HepG2 (cell line): ENCODE data around the gene EPN3. TPM values are rescaled to one million over a fixed set of nuclear protein-coding genes. Genes with fewer than 3 reads are reported as not detected.
A peak's percentile ranks its signal among the peaks of the same experiment; 100 is the strongest.

ENCODE experiments used
- ARNT ChIP-seq: fragments of 450-650 bp; IDR thresholded peaks from 2 replicates; pipeline ENCODE4 v1.6.1; 2017
- CCAR2 ChIP-seq: fragments of 200-400 bp; formaldehyde crosslinking; optimal IDR thresholded peaks from 2 replicates; pipeline ENCODE3; 2018; ENCODE audit warnings: low read depth, mild to moderate bottlenecking, low read length, moderate library complexity
- HNRNPLL ChIP-seq: fragments of 200-400 bp; formaldehyde crosslinking; IDR thresholded peaks from 2 replicates; pipeline ENCODE4 v1.6.1; 2017; ENCODE audit warnings: mild to moderate bottlenecking, low read depth, low read length; ENCODE audit not compliant: poor library complexity, severe bottlenecking
- IKZF1 ChIP-seq: fragments of 450-650 bp; IDR thresholded peaks from 2 replicates; pipeline ENCODE4 v1.7.1; 2016
- MAZ ChIP-seq, 2 experiments: sonication (generic) in 1 of 2; formaldehyde crosslinking in 1 of 2; IDR thresholded peaks; 2 replicates each; pipeline versions ENCODE4 v1.5.0 to v1.6.1; 2012 to 2020; ENCODE audit warnings: low read depth in 2 of 2, mild to moderate bottlenecking in 2 of 2, borderline replicate concordance in 1 of 2, improper control_type of control experiment in 1 of 2, low read length in 1 of 2, missing genetic modification reagents in 1 of 2, moderate library complexity in 1 of 2
- NR2C2 ChIP-seq: sonication (generic); formaldehyde crosslinking; IDR thresholded peaks from 2 replicates; pipeline ENCODE4 v1.4.0; 2020; ENCODE audit warnings: missing genetic modification reagents, mild to moderate bottlenecking, moderate library complexity, borderline replicate concordance
- NR2F1 ChIP-seq, 2 experiments: fragments of 450-650 bp in 1 of 2; formaldehyde crosslinking in 1 of 2; IDR thresholded peaks; 2 replicates each; pipeline versions ENCODE4 v1.5.0 to v1.6.1; 2016 to 2020; ENCODE audit warnings: mild to moderate bottlenecking in 1 of 2, missing compliant biosample characterization in 1 of 2, missing genetic modification reagents in 1 of 2, moderate library complexity in 1 of 2
- NR2F2 ChIP-seq: IDR thresholded peaks from 2 replicates; pipeline ENCODE4 v1.6.1; 2012; ENCODE audit warnings: low read depth, inconsistent platforms, borderline replicate concordance
- WIZ ChIP-seq: sonication (generic); formaldehyde crosslinking; IDR thresholded peaks from 2 replicates; pipeline ENCODE4 v1.5.1; 2020; ENCODE audit warnings: mild to moderate bottlenecking, missing genetic modification reagents
- ZBTB38 ChIP-seq: sonication (generic); formaldehyde crosslinking; IDR thresholded peaks from 2 replicates; pipeline ENCODE4 v1.5.1; 2020; ENCODE audit warnings: mild to moderate bottlenecking, missing genetic modification reagents
- ZNF205 ChIP-seq: IDR thresholded peaks from 2 replicates; pipeline ENCODE4 v1.6.1; 2018; ENCODE audit warnings: missing biosample characterization, missing genetic modification reagents
- ZNF234 ChIP-seq: sonication (generic); formaldehyde crosslinking; conservative IDR thresholded peaks from 2 replicates; pipeline ENCODE4 v1.5.1; 2020; ENCODE audit warnings: mild to moderate bottlenecking, missing genetic modification reagents
- ZNF367 ChIP-seq: sonication (generic); formaldehyde crosslinking; IDR thresholded peaks from 2 replicates; pipeline ENCODE4 v1.4.0; 2020; ENCODE audit warnings: missing genetic modification reagents, borderline replicate concordance
- ZNF382 ChIP-seq: sonication (generic); formaldehyde crosslinking; IDR thresholded peaks from 2 replicates; pipeline ENCODE4 v1.5.0; 2020; ENCODE audit warnings: missing genetic modification reagents, mild to moderate bottlenecking, borderline replicate concordance
- ZNF460 ChIP-seq: sonication (generic); formaldehyde crosslinking; IDR thresholded peaks from 2 replicates; pipeline ENCODE4 v1.5.1; 2020; ENCODE audit warnings: missing genetic modification reagents, mild to moderate bottlenecking, borderline replicate concordance
- ZNF83 ChIP-seq: sonication (generic); formaldehyde crosslinking; IDR thresholded peaks from 2 replicates; pipeline ENCODE4 v1.4.0; 2020; ENCODE audit warnings: missing genetic modification reagents, mild to moderate bottlenecking, borderline replicate concordance
- ZNF879 ChIP-seq: sonication (generic); formaldehyde crosslinking; IDR thresholded peaks from 2 replicates; pipeline ENCODE4 v1.8.1; 2023; ENCODE audit warnings: missing genetic modification reagents
- polyA plus RNA-seq, 8 experiments: library from polyadenylated mRNA; depleted of rRNA in 3 of 8; stranded (reverse) in 7 of 8; unstranded in 1 of 8; fragments of >200 nt; fragmentation: Illumina TruSeq in 4 of 8; extraction: Trizol in 4 of 8; gene quantifications; 2 replicates each; pipeline versions ENCODE4 v1.2.1 to v1.2.3, GENCODE V29; 2011 to 2016; ENCODE audit warnings: low read depth in 4 of 8, missing spikeins in 1 of 8, mixed read lengths in 1 of 8; ENCODE audit not compliant: insufficient read depth in 1 of 8
- total RNA-seq, 5 experiments: library from RNA; depleted of rRNA; stranded (reverse); fragments of >200 nt; fragmentation: Illumina TruSeq; extraction: Trizol; gene quantifications; 2 replicates each; pipeline ENCODE4 v1.2.3, GENCODE V29; 2016; ENCODE audit warnings: low read depth in 1 of 5
- TF ChIP-seq, protein P1 (sequence below): sonication (generic); formaldehyde crosslinking; conservative IDR thresholded peaks from 2 replicates; pipeline ENCODE4 v1.4.0; 2020; ENCODE audit warnings: missing genetic modification reagents
- TF ChIP-seq, protein P2 (sequence below), 2 experiments: sonication (generic) in 1 of 2; formaldehyde crosslinking in 1 of 2; IDR thresholded peaks; 2 replicates each; pipeline versions ENCODE4 v1.4.0 to v1.6.1; 2016 to 2020; ENCODE audit warnings: borderline replicate concordance in 1 of 2, low read depth in 1 of 2, mild to moderate bottlenecking in 1 of 2, missing genetic modification reagents in 1 of 2
- TF ChIP-seq, protein P3 (sequence below): sonication (generic); formaldehyde crosslinking; IDR thresholded peaks from 2 replicates; pipeline ENCODE4 v1.4.0; 2020; ENCODE audit warnings: missing genetic modification reagents
- TF ChIP-seq, protein P4 (sequence below): IDR thresholded peaks from 2 replicates; pipeline ENCODE4 v1.6.1; 2012; ENCODE audit warnings: inconsistent platforms

The EPN3 gene
- total and polyA plus RNA-seq, 2 of the 13 experiments (the other 11 are each of a cell fraction or from before 2014, with no cell fraction given): 0.11 to 0.95 TPM

DNA sequence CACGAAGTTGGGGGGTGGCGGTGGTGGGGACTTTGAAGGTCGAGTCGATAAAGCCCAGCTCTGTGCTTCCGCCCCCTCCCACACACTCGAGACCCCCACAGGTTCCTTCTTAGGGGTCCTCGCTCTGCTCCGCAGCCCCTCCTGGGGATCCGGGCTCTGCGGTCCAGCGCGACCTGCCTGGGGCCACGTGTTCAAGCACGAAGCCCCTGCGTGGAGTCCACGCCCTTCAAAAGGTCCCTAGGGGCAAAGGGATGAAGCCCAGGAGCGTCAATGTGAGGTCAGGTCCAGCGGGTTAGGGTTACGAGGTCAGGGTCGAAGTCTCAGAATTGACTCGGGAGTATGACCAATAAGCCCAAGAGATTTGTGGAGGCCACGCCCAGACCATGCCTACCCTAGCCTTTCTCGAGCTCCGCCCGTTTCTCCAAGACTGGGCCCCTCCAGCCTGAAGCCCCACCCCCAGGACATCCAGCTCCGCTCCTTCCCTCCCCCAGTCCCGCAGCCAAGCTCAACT lies 27.2 kb downstream of the EPN3 start (continued):
- TF ChIP-seq NR2F1 (CRISPR knock-in tag; IDR thresholded peaks at IDR 0.05): peak in 1 of 2 experiments; percentile 59; a peak in 2 of 4 replicates
- peak; percentile 12; the same call in 1 of the 2 replicates for TF ChIP-seq MAZ (IDR thresholded peaks at IDR 0.05; ENCODE audit: borderline replicate concordance, low read depth, low read length)
- TF ChIP-seq MAZ (CRISPR knock-in tag; IDR thresholded peaks at IDR 0.05; ENCODE audit: low read depth): no peak
- TF ChIP-seq IKZF1: no peak
- TF ChIP-seq, protein P1, sequence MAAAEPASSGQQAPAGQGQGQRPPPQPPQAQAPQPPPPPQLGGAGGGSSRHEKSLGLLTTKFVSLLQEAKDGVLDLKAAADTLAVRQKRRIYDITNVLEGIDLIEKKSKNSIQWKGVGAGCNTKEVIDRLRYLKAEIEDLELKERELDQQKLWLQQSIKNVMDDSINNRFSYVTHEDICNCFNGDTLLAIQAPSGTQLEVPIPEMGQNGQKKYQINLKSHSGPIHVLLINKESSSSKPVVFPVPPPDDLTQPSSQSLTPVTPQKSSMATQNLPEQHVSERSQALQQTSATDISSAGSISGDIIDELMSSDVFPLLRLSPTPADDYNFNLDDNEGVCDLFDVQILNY (CRISPR knock-in tag): 0 out of 2 replicates have a peak, but pooled peaks have one; percentile 15
- TF ChIP-seq ZNF879: no peak
- TF ChIP-seq, protein P2, sequence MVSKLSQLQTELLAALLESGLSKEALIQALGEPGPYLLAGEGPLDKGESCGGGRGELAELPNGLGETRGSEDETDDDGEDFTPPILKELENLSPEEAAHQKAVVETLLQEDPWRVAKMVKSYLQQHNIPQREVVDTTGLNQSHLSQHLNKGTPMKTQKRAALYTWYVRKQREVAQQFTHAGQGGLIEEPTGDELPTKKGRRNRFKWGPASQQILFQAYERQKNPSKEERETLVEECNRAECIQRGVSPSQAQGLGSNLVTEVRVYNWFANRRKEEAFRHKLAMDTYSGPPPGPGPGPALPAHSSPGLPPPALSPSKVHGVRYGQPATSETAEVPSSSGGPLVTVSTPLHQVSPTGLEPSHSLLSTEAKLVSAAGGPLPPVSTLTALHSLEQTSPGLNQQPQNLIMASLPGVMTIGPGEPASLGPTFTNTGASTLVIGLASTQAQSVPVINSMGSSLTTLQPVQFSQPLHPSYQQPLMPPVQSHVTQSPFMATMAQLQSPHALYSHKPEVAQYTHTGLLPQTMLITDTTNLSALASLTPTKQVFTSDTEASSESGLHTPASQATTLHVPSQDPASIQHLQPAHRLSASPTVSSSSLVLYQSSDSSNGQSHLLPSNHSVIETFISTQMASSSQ (IDR thresholded peaks at IDR 0.05; ENCODE audit: low read depth): no peak
- TF ChIP-seq, protein P2 (CRISPR knock-in tag; IDR thresholded peaks at IDR 0.05; ENCODE audit: borderline replicate concordance): no peak
- TF ChIP-seq ZBTB38 (CRISPR knock-in tag): no peak
- TF ChIP-seq ZNF382 (CRISPR knock-in tag): no peak
- TF ChIP-seq NR2F2: peak; percentile 62; the same call in 1 of the 2 replicates
- TF ChIP-seq ZNF205 (CRISPR knock-in tag): peak; percentile 58; the same call in 1 of the 2 replicates
- TF ChIP-seq HNRNPLL: no peak
- no peak for TF ChIP-seq ZNF234 (CRISPR knock-in tag)
- no peak for TF ChIP-seq ARNT
- TF ChIP-seq, protein P3, sequence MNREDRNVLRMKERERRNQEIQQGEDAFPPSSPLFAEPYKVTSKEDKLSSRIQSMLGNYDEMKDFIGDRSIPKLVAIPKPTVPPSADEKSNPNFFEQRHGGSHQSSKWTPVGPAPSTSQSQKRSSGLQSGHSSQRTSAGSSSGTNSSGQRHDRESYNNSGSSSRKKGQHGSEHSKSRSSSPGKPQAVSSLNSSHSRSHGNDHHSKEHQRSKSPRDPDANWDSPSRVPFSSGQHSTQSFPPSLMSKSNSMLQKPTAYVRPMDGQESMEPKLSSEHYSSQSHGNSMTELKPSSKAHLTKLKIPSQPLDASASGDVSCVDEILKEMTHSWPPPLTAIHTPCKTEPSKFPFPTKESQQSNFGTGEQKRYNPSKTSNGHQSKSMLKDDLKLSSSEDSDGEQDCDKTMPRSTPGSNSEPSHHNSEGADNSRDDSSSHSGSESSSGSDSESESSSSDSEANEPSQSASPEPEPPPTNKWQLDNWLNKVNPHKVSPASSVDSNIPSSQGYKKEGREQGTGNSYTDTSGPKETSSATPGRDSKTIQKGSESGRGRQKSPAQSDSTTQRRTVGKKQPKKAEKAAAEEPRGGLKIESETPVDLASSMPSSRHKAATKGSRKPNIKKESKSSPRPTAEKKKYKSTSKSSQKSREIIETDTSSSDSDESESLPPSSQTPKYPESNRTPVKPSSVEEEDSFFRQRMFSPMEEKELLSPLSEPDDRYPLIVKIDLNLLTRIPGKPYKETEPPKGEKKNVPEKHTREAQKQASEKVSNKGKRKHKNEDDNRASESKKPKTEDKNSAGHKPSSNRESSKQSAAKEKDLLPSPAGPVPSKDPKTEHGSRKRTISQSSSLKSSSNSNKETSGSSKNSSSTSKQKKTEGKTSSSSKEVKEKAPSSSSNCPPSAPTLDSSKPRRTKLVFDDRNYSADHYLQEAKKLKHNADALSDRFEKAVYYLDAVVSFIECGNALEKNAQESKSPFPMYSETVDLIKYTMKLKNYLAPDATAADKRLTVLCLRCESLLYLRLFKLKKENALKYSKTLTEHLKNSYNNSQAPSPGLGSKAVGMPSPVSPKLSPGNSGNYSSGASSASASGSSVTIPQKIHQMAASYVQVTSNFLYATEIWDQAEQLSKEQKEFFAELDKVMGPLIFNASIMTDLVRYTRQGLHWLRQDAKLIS (CRISPR knock-in tag): no peak
- TF ChIP-seq WIZ: no peak
- peak; percentile 39; the same call in 1 of the 2 replicates for TF ChIP-seq NR2C2 (CRISPR knock-in tag)
- TF ChIP-seq ZNF367: no peak
- TF ChIP-seq CCAR2: no peak
- no peak for TF ChIP-seq ZNF83 (CRISPR knock-in tag)
- TF ChIP-seq ZNF460 (CRISPR knock-in tag): no peak
- TF ChIP-seq, protein P4, sequence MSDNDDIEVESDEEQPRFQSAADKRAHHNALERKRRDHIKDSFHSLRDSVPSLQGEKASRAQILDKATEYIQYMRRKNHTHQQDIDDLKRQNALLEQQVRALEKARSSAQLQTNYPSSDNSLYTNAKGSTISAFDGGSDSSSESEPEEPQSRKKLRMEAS: peak; percentile 66
